ENCODE measurements around the gene SYNJ2. TPM values are rescaled to one million over a fixed set of nuclear protein-coding genes. Genes with fewer than 3 reads are reported as not detected.

The SYNJ2 gene
- total and polyA plus RNA-seq, 2 donors (not counting 3 experiments of a cell fraction or from before 2014, with no cell fraction given) = 35.1 to 78.2 TPM

GRCh38 chr6:158002951-158003853 is 21.5 kb downstream of the SYNJ2 start:
- intact Hi-C loops (cut with micrococcal nuclease) = loop anchor here (1.0 kb wide), 6 partner anchors 13 to 66 kb away; partner anchors contain the start of gene SYNJ2
- H3K79me2 ChIP-seq (ENCODE audit: control insufficient read depth, insufficient read depth, low read length) = peaks cover 83% of the 10 kb centered on the region
- H3K4me2 ChIP-seq (ENCODE audit: insufficient read depth, low read length) = peak overlapping the region; percentile 28
- no peaks in the 10 kb centered on the region for H3K36me3 ChIP-seq (ENCODE audit: control insufficient read depth in 2 of 2, extremely low read depth in 1 of 2, insufficient read depth in 2 of 2, low read length in 2 of 2)
- dilution Hi-C loops (cut with MboI; ENCODE audit: extremely low pct_ligation_motif_present, low sequenced_read_pairs) = no loop called here
- FAIRE-seq = peak; percentile 100
- H3K9ac ChIP-seq (replicated peaks; ENCODE audit: extremely low read depth, insufficient read depth, low read length) = peak overlapping the region; percentile 65
- no peak overlapping the region for H3K4me3 ChIP-seq (replicated peaks in 1 of 3; ENCODE audit: insufficient read depth in 1 of 3, low read depth in 1 of 3, low read length in 3 of 3)
- BruUV-seq (replicated peaks) = TSS peak; percentile 91
- no peaks in the 10 kb centered on the region for H3K9me1 ChIP-seq (replicated peaks; ENCODE audit: control insufficient read depth, extremely low read depth, insufficient read depth, low read length)
- ChIA-PET CTCF (interaction anchor here (0.7 to 3.4 kb wide), 15 partner anchors 9 to 246 kb away, joined by 3 to 28 read pairs (median 5); partner anchors contain the start of gene SYNJ2), POLR2A (interaction anchor here (0.9 to 1.2 kb wide), 4 partner anchors 10 to 66 kb away, joined by 3 to 5 read pairs (median 4); no protein-coding TSS in a partner anchor)
- peak overlapping the region; percentile 91 for H3K27ac ChIP-seq (ENCODE audit: insufficient read depth, low read depth, low read length)
- peak; percentile 97 for DNase-seq (ENCODE audit: low read depth, low spot score)
- H3K9me3 ChIP-seq (replicated peaks; ENCODE audit: control insufficient read depth, insufficient read depth, low read length) = no peaks in the 10 kb centered on the region
- H2AFZ ChIP-seq (ENCODE audit: low read depth, low read length) = no peak overlapping the region
- no peaks in the 10 kb centered on the region for H4K20me1 ChIP-seq (replicated peaks; ENCODE audit: control insufficient read depth, extremely low read depth, insufficient read depth, low read length)
- peak; percentile 85 for TF ChIP-seq JUN (IDR thresholded peaks at IDR 0.05; ENCODE audit: borderline replicate concordance, insufficient read depth, insufficient read length, low read depth)
- peak; percentile 65 for TF ChIP-seq POLR2AphosphoS5 (IDR thresholded peaks at IDR 0.05; ENCODE audit: insufficient read depth, low read depth, low read length)
- peak; percentile 65 for TF ChIP-seq MAX (IDR thresholded peaks at IDR 0.05; ENCODE audit: insufficient read depth, insufficient read length)
- no peak for TF ChIP-seq EZH2 (IDR thresholded peaks at IDR 0.05; ENCODE audit: borderline replicate concordance, low read depth, low read length, severe bottlenecking)
- TF ChIP-seq CTCF (IDR thresholded peaks at IDR 0.05; ENCODE audit: extremely low read depth in 1 of 2, insufficient read depth in 1 of 2, low read depth in 1 of 2, low read length in 2 of 2) = no peak
- peak; percentile 43 for TF ChIP-seq POLR2A (IDR thresholded peaks at IDR 0.05; ENCODE audit: low read depth, low read length)
- no peak for TF ChIP-seq MYC (IDR thresholded peaks at IDR 0.05; ENCODE audit: low read depth, low read length)
- no peak for TF ChIP-seq FOS (IDR thresholded peaks at IDR 0.05; ENCODE audit: borderline replicate concordance, insufficient read depth, low read length)
- TF ChIP-seq GATA2 (IDR thresholded peaks at IDR 0.05; ENCODE audit: insufficient read depth, insufficient read length, low read depth, low read length) = no peak
- H3K27me3 ChIP-seq (ENCODE audit: control insufficient read depth in 2 of 2, insufficient read depth in 2 of 2, low read length in 2 of 2) = no peaks in the 10 kb centered on the region
- H3K4me1 ChIP-seq (ENCODE audit: control insufficient read depth, extremely low read depth, insufficient read depth, low read length) = peaks cover 32% of the 10 kb centered on the region
